DOHH2 (cell line): ENCODE data around the gene CNTNAP2.

Experiments
- H3F3A ChIP-seq: fragments of 200-600 bp; sonication (generic), shearing (Covaris generic); 2 replicates; pipeline ENCODE4 v1.6.0; 2016; ENCODE audit warnings: antibody characterized with exemption, mild to moderate bottlenecking; ENCODE audit not compliant: control insufficient read depth, insufficient read depth
- H3K27ac ChIP-seq: fragments of 200-600 bp; sonication (generic); 2 replicates; pipeline ENCODE4 v1.5.1; 2014; ENCODE audit warnings: low read depth, mild to moderate bottlenecking, low read length, moderate library complexity
- H3K27me3 ChIP-seq: fragments of 200-600 bp; sonication (generic); 2 replicates; pipeline ENCODE4 v1.6.1; 2014; ENCODE audit warnings: mild to moderate bottlenecking, low read length, mixed read lengths; ENCODE audit not compliant: control insufficient read depth
- H3K36me3 ChIP-seq: fragments of 200-600 bp; sonication (generic); 2 replicates; pipeline ENCODE4 v1.6.1; 2014; ENCODE audit warnings: mild to moderate bottlenecking, low read length, moderate library complexity, mixed read lengths; ENCODE audit not compliant: control insufficient read depth
- H3K4me1 ChIP-seq: fragments of 200-600 bp; sonication (generic); 2 replicates; pipeline ENCODE4 v1.6.1; 2014; ENCODE audit warnings: mild to moderate bottlenecking, low read length, mixed read lengths; ENCODE audit not compliant: control insufficient read depth
- H3K4me2 ChIP-seq: fragments of 200-600 bp; sonication (generic); 2 replicates; pipeline ENCODE4 v1.6.0; 2014; ENCODE audit warnings: mild to moderate bottlenecking, low read length, moderate library complexity
- H3K4me3 ChIP-seq: fragments of 200-600 bp; sonication (generic); 2 replicates; pipeline ENCODE4 v1.5.1; 2014; ENCODE audit warnings: mild to moderate bottlenecking, low read length, mixed read lengths
- H3K79me2 ChIP-seq: fragments of 200-600 bp; sonication (generic); 2 replicates; pipeline ENCODE4 v1.6.1; 2014; ENCODE audit warnings: mild to moderate bottlenecking, low read length, mixed read lengths; ENCODE audit not compliant: control insufficient read depth
- H3K9me2 ChIP-seq: fragments of 200-600 bp; sonication (generic); replicated peaks from 2 replicates; pipeline ENCODE4 v1.6.1; 2014; ENCODE audit warnings: mild to moderate bottlenecking, low read length, mixed read lengths; ENCODE audit not compliant: control insufficient read depth
- H3K9me3 ChIP-seq: fragments of 200-600 bp; sonication (generic); 2 replicates; pipeline ENCODE4 v1.6.1; 2014; ENCODE audit warnings: antibody characterized with exemption, low read length, mixed read lengths; ENCODE audit not compliant: control insufficient read depth, insufficient read depth
- H4K20me1 ChIP-seq: fragments of 200-600 bp; sonication (generic); 2 replicates; pipeline ENCODE4 v1.6.0; 2014; ENCODE audit warnings: low read depth, mild to moderate bottlenecking, antibody characterized with exemption, low read length, moderate library complexity; ENCODE audit not compliant: control insufficient read depth, insufficient read depth
- EZH2phosphoT487 ChIP-seq: fragments of 200-600 bp; sonication (generic); IDR thresholded peaks from 2 replicates; pipeline ENCODE4 v1.6.1; 2017; ENCODE audit warnings: borderline replicate concordance, mild to moderate bottlenecking, antibody characterized with exemption, low read length, moderate library complexity, mixed read lengths
- TF ChIP-seq, protein P1 (sequence below): fragments of 200-600 bp; sonication (generic); IDR thresholded peaks from one replicate; pipeline ENCODE4 v1.5.1; 2014; ENCODE audit warnings: antibody characterized with exemption, mild to moderate bottlenecking, low read depth, low read length; ENCODE audit not compliant: poor library complexity, severe bottlenecking

Gene CNTNAP2

DNA sequence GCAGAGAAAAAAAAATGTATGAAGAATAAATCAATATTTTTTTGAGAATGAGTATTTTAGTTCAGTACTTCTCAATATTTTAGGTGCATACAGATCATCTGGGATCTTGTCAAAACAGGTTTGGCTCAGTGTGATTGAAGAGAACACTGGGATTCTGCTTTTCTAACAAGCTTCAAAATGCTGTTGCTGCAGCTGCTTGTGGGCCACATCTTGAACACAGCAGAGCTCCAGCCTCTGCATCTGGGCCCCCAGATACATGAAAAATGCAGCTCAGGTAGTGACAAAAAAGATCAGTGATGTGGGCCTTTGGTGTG is 1296.9 kb downstream of the CNTNAP2 start:
- TF ChIP-seq, protein P1, sequence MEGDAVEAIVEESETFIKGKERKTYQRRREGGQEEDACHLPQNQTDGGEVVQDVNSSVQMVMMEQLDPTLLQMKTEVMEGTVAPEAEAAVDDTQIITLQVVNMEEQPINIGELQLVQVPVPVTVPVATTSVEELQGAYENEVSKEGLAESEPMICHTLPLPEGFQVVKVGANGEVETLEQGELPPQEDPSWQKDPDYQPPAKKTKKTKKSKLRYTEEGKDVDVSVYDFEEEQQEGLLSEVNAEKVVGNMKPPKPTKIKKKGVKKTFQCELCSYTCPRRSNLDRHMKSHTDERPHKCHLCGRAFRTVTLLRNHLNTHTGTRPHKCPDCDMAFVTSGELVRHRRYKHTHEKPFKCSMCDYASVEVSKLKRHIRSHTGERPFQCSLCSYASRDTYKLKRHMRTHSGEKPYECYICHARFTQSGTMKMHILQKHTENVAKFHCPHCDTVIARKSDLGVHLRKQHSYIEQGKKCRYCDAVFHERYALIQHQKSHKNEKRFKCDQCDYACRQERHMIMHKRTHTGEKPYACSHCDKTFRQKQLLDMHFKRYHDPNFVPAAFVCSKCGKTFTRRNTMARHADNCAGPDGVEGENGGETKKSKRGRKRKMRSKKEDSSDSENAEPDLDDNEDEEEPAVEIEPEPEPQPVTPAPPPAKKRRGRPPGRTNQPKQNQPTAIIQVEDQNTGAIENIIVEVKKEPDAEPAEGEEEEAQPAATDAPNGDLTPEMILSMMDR = no peak
- TF ChIP-seq EZH2phosphoT487 = no peak
- no peaks in the 10 kb centered on the region for H3K4me1 ChIP-seq
- H3K9me3 ChIP-seq = no peaks in the 10 kb centered on the region
- H3K27ac ChIP-seq = no peak overlapping the region
- no peak overlapping the region for H3K4me2 ChIP-seq
- H3F3A ChIP-seq = no peaks in the 10 kb centered on the region
- no peaks in the 10 kb centered on the region for H3K79me2 ChIP-seq
- no peak overlapping the region for H3K4me3 ChIP-seq
- no peaks in the 10 kb centered on the region for H3K36me3 ChIP-seq
- no peaks in the 10 kb centered on the region for H4K20me1 ChIP-seq
- H3K9me2 ChIP-seq = no peaks in the 10 kb centered on the region
- H3K27me3 ChIP-seq = no peaks in the 10 kb centered on the region

DNA sequence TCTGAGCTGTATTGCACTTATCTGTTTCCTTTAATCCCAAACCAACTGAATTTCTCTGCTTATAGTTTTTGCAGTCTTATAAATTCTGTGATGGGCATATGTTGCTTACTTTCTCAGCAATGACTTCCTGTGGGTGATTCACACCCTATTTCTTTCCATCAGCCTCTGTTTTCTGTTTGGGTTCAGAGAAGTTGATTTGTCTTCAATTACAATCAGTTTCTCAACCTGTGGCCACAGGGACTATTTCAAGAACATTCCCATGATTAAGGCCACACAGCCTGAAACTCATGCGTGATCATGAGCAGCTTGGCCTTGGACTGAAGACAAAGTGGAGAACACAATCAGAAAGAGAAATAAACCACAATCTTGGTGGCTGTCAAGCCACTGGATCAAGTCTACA is 1299.4 kb downstream of the CNTNAP2 start:
- H4K20me1 ChIP-seq = no peaks in the 10 kb centered on the region
- H3K4me2 ChIP-seq = no peak overlapping the region
- no peaks in the 10 kb centered on the region for H3K79me2 ChIP-seq
- no peaks in the 10 kb centered on the region for H3K36me3 ChIP-seq
- H3K9me2 ChIP-seq = no peaks in the 10 kb centered on the region
- TF ChIP-seq EZH2phosphoT487 = no peak
- TF ChIP-seq, protein P1 = no peak
- no peaks in the 10 kb centered on the region for H3F3A ChIP-seq
- H3K9me3 ChIP-seq = no peaks in the 10 kb centered on the region
- H3K4me3 ChIP-seq = no peak overlapping the region
- no peak overlapping the region for H3K27ac ChIP-seq
- no peaks in the 10 kb centered on the region for H3K27me3 ChIP-seq
- H3K4me1 ChIP-seq = no peaks in the 10 kb centered on the region

DNA sequence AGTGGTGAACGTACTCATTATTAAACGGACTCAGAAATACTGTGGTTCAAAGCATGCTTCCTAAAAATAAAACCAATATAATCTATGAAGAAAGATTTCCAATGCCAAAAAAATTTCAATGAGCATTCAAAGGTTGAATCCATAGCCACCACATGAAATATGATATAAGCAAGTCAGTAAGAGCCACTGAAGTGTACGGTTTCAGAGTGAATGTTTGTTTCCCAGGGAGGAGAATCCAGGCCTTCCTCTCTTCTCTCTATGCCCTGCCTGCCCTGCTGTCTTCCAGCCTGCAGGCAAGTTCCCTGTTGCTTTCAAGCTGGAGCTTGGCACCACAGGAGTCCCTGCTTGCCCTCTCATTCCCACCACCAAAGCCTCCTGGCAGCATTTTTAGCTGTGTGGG is 1302.4 kb downstream of the CNTNAP2 start:
- no peaks in the 10 kb centered on the region for H3K79me2 ChIP-seq
- TF ChIP-seq EZH2phosphoT487 = no peak
- TF ChIP-seq, protein P1 = no peak
- H3K27ac ChIP-seq = no peak overlapping the region
- H3K9me2 ChIP-seq = no peaks in the 10 kb centered on the region
- no peaks in the 10 kb centered on the region for H3K4me1 ChIP-seq
- H4K20me1 ChIP-seq = no peaks in the 10 kb centered on the region
- no peaks in the 10 kb centered on the region for H3K27me3 ChIP-seq
- no peaks in the 10 kb centered on the region for H3F3A ChIP-seq
- H3K4me2 ChIP-seq = no peak overlapping the region
- H3K4me3 ChIP-seq = no peak overlapping the region
- H3K9me3 ChIP-seq = no peaks in the 10 kb centered on the region
- H3K36me3 ChIP-seq = no peaks in the 10 kb centered on the region

DNA sequence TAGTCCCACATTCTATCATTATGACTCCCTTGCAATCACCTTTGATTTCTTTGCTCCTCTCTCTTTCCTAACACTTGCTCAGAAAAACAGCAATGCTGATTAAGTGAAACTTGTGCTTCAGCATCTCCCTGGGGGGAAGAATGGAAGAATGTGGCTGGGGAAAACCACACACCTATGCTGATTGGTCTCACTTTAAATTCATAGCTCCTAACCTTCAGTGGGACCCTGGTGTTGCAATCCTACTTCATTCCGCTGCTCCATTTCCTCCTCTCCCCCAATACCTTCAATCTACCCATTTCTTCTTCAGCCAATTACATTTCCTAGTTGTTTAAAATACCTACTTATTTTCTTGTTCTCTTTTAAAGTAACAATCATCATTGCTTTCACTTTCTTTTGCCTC is 1307.3 kb downstream of the CNTNAP2 start:
- no peaks in the 10 kb centered on the region for H3K36me3 ChIP-seq
- TF ChIP-seq EZH2phosphoT487 = no peak
- TF ChIP-seq, protein P1 = no peak
- H4K20me1 ChIP-seq = no peaks in the 10 kb centered on the region
- no peaks in the 10 kb centered on the region for H3K79me2 ChIP-seq
- no peak overlapping the region for H3K27ac ChIP-seq
- no peaks in the 10 kb centered on the region for H3K9me2 ChIP-seq
- H3F3A ChIP-seq = no peaks in the 10 kb centered on the region
- H3K9me3 ChIP-seq = no peaks in the 10 kb centered on the region
- H3K4me1 ChIP-seq = no peaks in the 10 kb centered on the region
- no peak overlapping the region for H3K4me2 ChIP-seq
- no peak overlapping the region for H3K4me3 ChIP-seq
- no peaks in the 10 kb centered on the region for H3K27me3 ChIP-seq
